Fibroblast of mammary gland (primary cell): ENCODE data around the gene CABLES1.

Experiments
- DNase-seq: peaks from one replicate; pipeline ENCODE4 v3.0.0-alpha.2; 2010; ENCODE audit warnings: low read depth
- H3K4me3 ChIP-seq: 2 replicates; pipeline ENCODE4 v1.5.1; 2011; ENCODE audit warnings: low read depth, mild to moderate bottlenecking, low read length, moderate library complexity; ENCODE audit not compliant: control insufficient read depth
- CTCF ChIP-seq: conservative IDR thresholded peaks from 2 replicates; pipeline ENCODE4 v1.5.1; 2011; ENCODE audit warnings: low read depth, low read length, inconsistent platforms; ENCODE audit not compliant: control insufficient read depth, insufficient read depth

CABLES1 gene

GRCh38 chr18:23307567-23308295 lies 172.4 kb downstream of the CABLES1 start:
- no peak for TF ChIP-seq CTCF
- DNase-seq = peak; percentile 73
- no peak overlapping the region for H3K4me3 ChIP-seq
